GM12878 (cell line): ENCODE data around the gene SLC22A4. TPM values are rescaled to one million over a fixed set of nuclear protein-coding genes. Genes with fewer than 3 reads are reported as not detected.

Experiments
- ATAC-seq: fragments of 200-7000 bp; cut with Tn5 transposase; 3 replicates; pipeline ENCODE4 v1.9.1; 2020; ENCODE audit warnings: mild to moderate bottlenecking, moderate library complexity
- BruUV-seq: library from RNA; stranded (reverse); fragments of 400-500 nt; replicated peaks from 2 replicates; lab custom pipeline; 2021; lab: Mats Ljungman, UMichigan
- CTCF ChIA-PET: fragments of 300-600 bp; sonication (Branson Sonifier 250); formaldehyde crosslinking; extraction: SDS; loops from one replicate; lab custom pipeline; 2021; ENCODE audit warnings: inconsistent platforms; lab: Yijun Ruan, JAX
- POLR2A ChIA-PET: fragments of 350-600 bp; formaldehyde crosslinking; extraction: SDS; loops from one replicate; lab custom pipeline; 2021; ENCODE audit warnings: inconsistent platforms; lab: Charles Lee
- RAD21 ChIA-PET: fragments of 300-600 bp; sonication (Branson Sonifier 250); formaldehyde crosslinking; loops from one replicate; lab custom pipeline; 2023; ENCODE audit warnings: antibody characterized with exemption; ENCODE audit not compliant: unreplicated experiment; lab: Charles Lee
- SMC1A ChIA-PET: fragments of 300-600 bp; sonication (Branson Sonifier 250); formaldehyde crosslinking; loops from one replicate; lab custom pipeline; 2023; ENCODE audit not compliant: unreplicated experiment, uncharacterized antibody; lab: Charles Lee
- DNase-seq: peaks from one replicate; pipeline ENCODE4 v3.0.0-alpha.2; 2011; ENCODE audit warnings: low read depth, low spot score
- FAIRE-seq: peaks from 3 replicates; lab custom pipeline; 2011; peaks lifted over from hg19 to GRCh38; lab: Jason Lieb, UNC
- H2AFZ ChIP-seq: 2 replicates; pipeline ENCODE4 v1.6.0; 2011; ENCODE audit warnings: low read depth, low read length, control low read depth; ENCODE audit not compliant: control insufficient read depth
- H3K27ac ChIP-seq: 2 replicates; pipeline ENCODE4 v1.5.1; 2011; ENCODE audit warnings: control low read depth; ENCODE audit not compliant: control insufficient read depth, insufficient read depth
- H3K27me3 ChIP-seq, 2 experiments: replicated peaks in 1 of 2; 2 replicates each; pipeline versions ENCODE4 v1.6.0 to v1.6.1; 2011; ENCODE audit warnings: low read length in 1 of 2; ENCODE audit not compliant: control insufficient read depth in 2 of 2, insufficient read depth in 2 of 2
- H3K36me3 ChIP-seq, 2 experiments: 2 replicates each; pipeline ENCODE4 v1.5.1; 2011; ENCODE audit warnings: low read length in 1 of 2; ENCODE audit not compliant: control insufficient read depth in 2 of 2, insufficient read depth in 2 of 2
- H3K4me1 ChIP-seq: 2 replicates; pipeline ENCODE4 v1.6.1; 2011; ENCODE audit warnings: mild to moderate bottlenecking, low read length, moderate library complexity, mixed read lengths; ENCODE audit not compliant: control insufficient read depth, insufficient read depth
- H3K4me2 ChIP-seq: 2 replicates; pipeline ENCODE4 v1.6.0; 2011; ENCODE audit warnings: control low read depth; ENCODE audit not compliant: control insufficient read depth, insufficient read depth
- H3K4me3 ChIP-seq: fragments of 200-600 bp; sonication (generic); 2 replicates; pipeline ENCODE4 v1.5.1; 2016
- H3K79me2 ChIP-seq: 2 replicates; pipeline ENCODE4 v1.6.0; 2011; ENCODE audit warnings: low read length; ENCODE audit not compliant: control insufficient read depth, insufficient read depth
- H3K9ac ChIP-seq: 2 replicates; pipeline ENCODE4 v1.8.0; 2011; ENCODE audit warnings: low read length, control low read depth, mixed read lengths; ENCODE audit not compliant: control insufficient read depth, insufficient read depth
- H3K9me3 ChIP-seq: replicated peaks from 3 replicates; pipeline ENCODE4 v1.5.1; 2011; ENCODE audit warnings: mild to moderate bottlenecking, low read length; ENCODE audit not compliant: control insufficient read depth, insufficient read depth
- H4K20me1 ChIP-seq: 2 replicates; pipeline ENCODE4 v1.6.0; 2011; ENCODE audit not compliant: control insufficient read depth, insufficient read depth
- BMI1 ChIP-seq: fragments of 450-650 bp; IDR thresholded peaks from 2 replicates; pipeline ENCODE4 v1.6.1; 2016; ENCODE audit warnings: mild to moderate bottlenecking, moderate library complexity, borderline replicate concordance
- CREM ChIP-seq: IDR thresholded peaks from 2 replicates; pipeline ENCODE4 v1.6.1; 2014; ENCODE audit warnings: antibody characterized with exemption, low read depth
- IRF4 ChIP-seq: IDR thresholded peaks from 2 replicates; pipeline ENCODE4 v1.6.1; 2011; ENCODE audit warnings: low read depth, low read length
- MAX ChIP-seq: IDR thresholded peaks from 2 replicates; pipeline ENCODE4 v1.6.1; 2012; ENCODE audit warnings: low read depth, low read length, improper control_type of control experiment
- NFXL1 ChIP-seq: fragments of 450-650 bp; IDR thresholded peaks from 2 replicates; pipeline ENCODE4 v1.6.1; 2017; ENCODE audit warnings: antibody characterized with exemption, mild to moderate bottlenecking, borderline replicate concordance
- PAX5 ChIP-seq: IDR thresholded peaks from 2 replicates; pipeline ENCODE4 v1.6.1; 2011; ENCODE audit warnings: low read depth, low read length, borderline replicate concordance
- POLR2AphosphoS2 ChIP-seq: IDR thresholded peaks from 2 replicates; pipeline ENCODE4 v1.6.1; 2011; ENCODE audit warnings: low read depth, mild to moderate bottlenecking, low read length, improper control_type of control experiment, moderate library complexity
- POU2F2 ChIP-seq: IDR thresholded peaks from 3 replicates; pipeline ENCODE4 v1.6.1; 2011; ENCODE audit warnings: low read depth, mild to moderate bottlenecking, low read length, borderline replicate concordance
- SIN3A ChIP-seq: IDR thresholded peaks from 2 replicates; pipeline ENCODE4 v1.6.1; 2012; ENCODE audit warnings: low read depth, low read length, improper control_type of control experiment
- SIX5 ChIP-seq: IDR thresholded peaks from 2 replicates; pipeline ENCODE4 v1.6.1; 2011; ENCODE audit warnings: mild to moderate bottlenecking, low read depth, low read length, moderate library complexity; ENCODE audit not compliant: severe bottlenecking
- STAT1 ChIP-seq: fragments of 450-650 bp; conservative IDR thresholded peaks from 2 replicates; pipeline ENCODE4 v1.6.1; 2014; ENCODE audit warnings: antibody characterized with exemption, mild to moderate bottlenecking
- TARDBP ChIP-seq: IDR thresholded peaks from 2 replicates; pipeline ENCODE4 v1.6.1; 2016; ENCODE audit warnings: borderline replicate concordance
- ZNF592 ChIP-seq: fragments of 450-650 bp; IDR thresholded peaks from 2 replicates; pipeline ENCODE4 v1.6.1; 2017; ENCODE audit warnings: mild to moderate bottlenecking, moderate library complexity
- WGBS: methylation state at CpG from one replicate; pipeline ENCODE4 v1.1.6; 2016; ENCODE audit warnings: low lambda C conversion rate; ENCODE audit not compliant: insufficient replicate concordance, insufficient coverage; ENCODE audit errors: missing lambda C conversion rate; 5-methylcytosine and 5-hydroxymethylcytosine counted together
- in situ Hi-C: fragments of 300-500 bp; cut with MboI; formaldehyde crosslinking; loops from 9 replicates; pipeline ENCODE4 v1.14.3; 2018; ENCODE audit warnings: mixed read lengths
- intact Hi-C: fragments of 100-400 bp; cut with micrococcal nuclease; formaldehyde crosslinking; loops from one replicate; pipeline ENCODE4 v1.14.2; 2022; ENCODE audit not compliant: unreplicated experiment
- polyA plus RNA-seq, 11 experiments: library from polyadenylated mRNA; depleted of rRNA in 4 of 11; unstranded in 6 of 11; stranded (reverse) in 5 of 11; fragments of >200 nt; fragmentation: Nextera tagmentation in 4 of 11; fragmentation: Illumina TruSeq in 1 of 11; extraction: Ambion mirVana in 4 of 11; extraction: Trizol in 1 of 11; gene quantifications; 1 replicate in 1 of 11; 2 replicates in 10 of 11; pipeline versions ENCODE4 v1.2.1 to v1.2.3, GENCODE V29; 2011 to 2016; ENCODE audit warnings: inconsistent platforms in 2 of 11, missing spikeins in 2 of 11, low read depth in 1 of 11
- total RNA-seq, 4 experiments: library from RNA; depleted of rRNA in 3 of 4; stranded (reverse); fragments of >200 nt in 3 of 4; fragmentation: Illumina TruSeq in 1 of 4; extraction: Trizol in 1 of 4; gene quantifications; 2 replicates each; pipeline versions ENCODE4 v1.2.1 to v1.2.3, GENCODE V29; 2013 to 2021

SLC22A4 gene
- total and polyA plus RNA-seq, 10 of the 15 experiments (the other 5 are each of a cell fraction or from before 2014, with no cell fraction given), result 0.04 to 0.61 (median 0.10) TPM; not detected in 2

- TF ChIP-seq ZNF592 (no peak), IRF4 (no peak), TARDBP (no peak)
Observed at GRCh38 chr5:132251220-132251725, 42.9 kb upstream of the SLC22A4 start (continued).

- no peak overlapping the region for H3K4me3 ChIP-seq
- 34% methylated on average over 4 of the region's 4 CpGs for WGBS
- no peaks in the 10 kb centered on the region for H3K9me3 ChIP-seq
- BruUV-seq, result no TSS peak
- H3K9ac ChIP-seq, result no peak overlapping the region
- no peaks in the 10 kb centered on the region for H4K20me1 ChIP-seq
- H3K36me3 ChIP-seq, result no peaks in the 10 kb centered on the region
- H2AFZ ChIP-seq, result no peak overlapping the region
- TF ChIP-seq CREM (no peak), PAX5 (no peak), BMI1 (no peak), MAX (no peak), SIN3A (no peak), NFXL1 (no peak), STAT1 (no peak), POU2F2 (no peak), SIX5 (no peak), POLR2AphosphoS2 (no peak)
- TF ChIP-seq, all 136 proteins: peak for 0
- peaks cover 2 to 6% of the 10 kb centered on the region in 2 experiments for H3K27me3 ChIP-seq
- DNase-seq (no peak), ATAC-seq (no peak), FAIRE-seq (no peak)
- no peak overlapping the region for H3K4me2 ChIP-seq
- POLR2A ChIA-PET, result no interaction called here
- intact Hi-C loops (no loop called here), in situ Hi-C loops (no loop called here)
- no peak overlapping the region for H3K27ac ChIP-seq
- SMC1A ChIA-PET, result no interaction called here
- no peaks in the 10 kb centered on the region for H3K79me2 ChIP-seq
- RAD21 ChIA-PET, result interaction anchor here (1.5 to 3.4 kb wide), 2 partner anchors 15 to 116 kb away, joined by 3 to 11 read pairs; partner anchors contain the start of gene SLC22A5
- CTCF ChIA-PET, result interaction anchor here (8.7 kb wide), 1 partner anchor 14 kb away, joined by 74 read pairs; no protein-coding TSS in a partner anchor
- no peaks in the 10 kb centered on the region for H3K4me1 ChIP-seq
Observed at GRCh38 chr5:132253008-132253441, 41.2 kb upstream of the SLC22A4 start.
